Testis (tissue), 2 donors: Measurements from ENCODE around the gene GABBR2.

ENCODE experiments used
- POLR2A ChIP-seq: fragments of 450-650 bp; IDR thresholded peaks from one replicate; pipeline ENCODE4 v1.6.1; 2017; ENCODE audit warnings: antibody characterized with exemption, mild to moderate bottlenecking, moderate library complexity
- TF ChIP-seq, protein P1 (sequence below), 3 experiments: fragments of 450-650 bp in 2 of 3; fragments of 200-600 bp in 1 of 3; sonication (generic) in 1 of 3; IDR thresholded peaks; one replicate each; pipeline ENCODE4 v1.5.1; 2016 to 2019; ENCODE audit warnings: antibody characterized with exemption in 3 of 3, mild to moderate bottlenecking in 2 of 3, moderate library complexity in 1 of 3

DNA sequence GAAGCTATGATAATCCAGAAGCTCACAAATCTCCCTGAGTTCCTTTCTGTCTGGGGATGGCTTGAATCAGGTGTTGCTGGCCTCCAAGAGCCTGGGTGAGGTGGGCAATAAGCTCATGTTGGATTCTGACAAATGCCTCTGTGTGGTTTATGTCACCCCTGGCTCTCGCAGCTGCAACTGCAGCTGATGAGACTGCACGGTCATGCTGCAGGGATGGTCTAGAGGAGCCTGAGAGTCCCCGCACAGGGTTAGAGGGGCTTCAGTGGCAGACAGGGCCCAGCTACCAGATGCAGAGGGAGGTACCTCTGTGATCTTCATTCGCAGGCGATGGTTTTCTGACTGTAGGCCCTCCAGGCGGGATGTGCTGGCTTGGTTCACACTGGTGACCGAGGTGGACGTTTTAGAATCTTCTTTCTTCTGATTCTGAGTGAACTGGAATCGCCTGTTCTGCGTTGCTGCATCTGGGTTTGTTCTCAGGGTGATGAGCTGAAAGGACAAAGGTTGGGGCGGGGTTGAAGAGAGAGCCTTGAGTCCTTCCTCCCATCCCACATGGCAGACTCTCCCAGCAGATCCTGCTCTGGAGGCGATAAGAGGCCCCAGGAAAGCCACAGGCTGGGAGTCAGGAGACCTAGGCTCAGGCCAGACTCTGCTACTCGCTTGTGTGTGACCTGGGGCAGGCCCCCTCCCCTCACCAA lies 405.6 kb downstream of the GABBR2 start:
- TF ChIP-seq, protein P1, sequence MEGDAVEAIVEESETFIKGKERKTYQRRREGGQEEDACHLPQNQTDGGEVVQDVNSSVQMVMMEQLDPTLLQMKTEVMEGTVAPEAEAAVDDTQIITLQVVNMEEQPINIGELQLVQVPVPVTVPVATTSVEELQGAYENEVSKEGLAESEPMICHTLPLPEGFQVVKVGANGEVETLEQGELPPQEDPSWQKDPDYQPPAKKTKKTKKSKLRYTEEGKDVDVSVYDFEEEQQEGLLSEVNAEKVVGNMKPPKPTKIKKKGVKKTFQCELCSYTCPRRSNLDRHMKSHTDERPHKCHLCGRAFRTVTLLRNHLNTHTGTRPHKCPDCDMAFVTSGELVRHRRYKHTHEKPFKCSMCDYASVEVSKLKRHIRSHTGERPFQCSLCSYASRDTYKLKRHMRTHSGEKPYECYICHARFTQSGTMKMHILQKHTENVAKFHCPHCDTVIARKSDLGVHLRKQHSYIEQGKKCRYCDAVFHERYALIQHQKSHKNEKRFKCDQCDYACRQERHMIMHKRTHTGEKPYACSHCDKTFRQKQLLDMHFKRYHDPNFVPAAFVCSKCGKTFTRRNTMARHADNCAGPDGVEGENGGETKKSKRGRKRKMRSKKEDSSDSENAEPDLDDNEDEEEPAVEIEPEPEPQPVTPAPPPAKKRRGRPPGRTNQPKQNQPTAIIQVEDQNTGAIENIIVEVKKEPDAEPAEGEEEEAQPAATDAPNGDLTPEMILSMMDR (IDR thresholded peaks at IDR 0.05) = no peak
- no peak for TF ChIP-seq POLR2A
